K562 (cell line): ENCODE measurements around the gene RORC.

Source experiments
- BMI1 ChIP-seq: fragments of 150-350 bp; IDR thresholded peaks from 2 replicates; pipeline ENCODE4 v1.6.1; 2014; ENCODE audit warnings: low read length
- CBX5 ChIP-seq: IDR thresholded peaks from 2 replicates; pipeline ENCODE4 v1.6.1; 2014; ENCODE audit warnings: low read depth, borderline replicate concordance
- GABPB1 ChIP-seq: sonication (generic); formaldehyde crosslinking; IDR thresholded peaks from 2 replicates; pipeline ENCODE4 v1.8.0; 2022; ENCODE audit warnings: mild to moderate bottlenecking, missing genetic modification reagents
- MTA1 ChIP-seq: fragments of 450-650 bp; IDR thresholded peaks from 2 replicates; pipeline ENCODE4 v1.6.1; 2017; ENCODE audit warnings: borderline replicate concordance
- POLR2A ChIP-seq: fragments of 450-650 bp; conservative IDR thresholded peaks from 2 replicates; pipeline ENCODE4 v1.6.1; 2016
- TAF1 ChIP-seq: IDR thresholded peaks from 2 replicates; pipeline ENCODE4 v1.6.1; 2011; ENCODE audit warnings: mild to moderate bottlenecking, low read length, moderate library complexity; ENCODE audit not compliant: insufficient read depth, control insufficient read depth, severe bottlenecking; ENCODE audit errors: extremely low read depth
- TBL1XR1 ChIP-seq, 2 experiments: IDR thresholded peaks; 2 replicates each; pipeline ENCODE4 v1.6.1; 2012; ENCODE audit warnings: improper control_type of control experiment in 2 of 2, low read length in 2 of 2, mild to moderate bottlenecking in 1 of 2
- WHSC1 ChIP-seq: IDR thresholded peaks from one replicate; pipeline ENCODE4 v1.6.1; 2012; ENCODE audit warnings: low read length, control low read depth, inconsistent platforms
- ZBTB17 ChIP-seq: fragments of 450-650 bp; formaldehyde crosslinking; IDR thresholded peaks from 2 replicates; pipeline ENCODE4 v1.4.0; 2020; ENCODE audit warnings: mild to moderate bottlenecking
- ZFPM2 ChIP-seq: fragments of 250-450 bp; sonication (Bioruptor Pico); IDR thresholded peaks from 2 replicates; pipeline ENCODE4 v1.5.1; 2022; ENCODE audit warnings: mild to moderate bottlenecking
- ZNF232 ChIP-seq: sonication (generic); formaldehyde crosslinking; IDR thresholded peaks from 2 replicates; pipeline ENCODE4 v1.8.0; 2022; ENCODE audit warnings: mild to moderate bottlenecking, missing genetic modification reagents
- TF ChIP-seq, protein P1 (sequence below), 3 experiments: IDR thresholded peaks in 2 of 3; conservative IDR thresholded peaks in 1 of 3; 2 replicates each; pipeline ENCODE4 v1.5.1; 2011 to 2012; ENCODE audit warnings: low read length in 3 of 3, mild to moderate bottlenecking in 3 of 3, control low read depth in 2 of 3, improper control_type of control experiment in 1 of 3, inconsistent platforms in 1 of 3, low read depth in 1 of 3, mixed read lengths in 1 of 3, moderate library complexity in 1 of 3; ENCODE audit not compliant: insufficient read depth in 2 of 3

GRCh38 chr1:151762941-151763921 lies 68.4 kb downstream of the RORC start, which contains the start of gene MRPL9:
- peak; percentile 98 for TF ChIP-seq MTA1
- no peak for TF ChIP-seq BMI1
- no peak for TF ChIP-seq ZFPM2 (CRISPR knock-in tag)
- TF ChIP-seq, protein P1, sequence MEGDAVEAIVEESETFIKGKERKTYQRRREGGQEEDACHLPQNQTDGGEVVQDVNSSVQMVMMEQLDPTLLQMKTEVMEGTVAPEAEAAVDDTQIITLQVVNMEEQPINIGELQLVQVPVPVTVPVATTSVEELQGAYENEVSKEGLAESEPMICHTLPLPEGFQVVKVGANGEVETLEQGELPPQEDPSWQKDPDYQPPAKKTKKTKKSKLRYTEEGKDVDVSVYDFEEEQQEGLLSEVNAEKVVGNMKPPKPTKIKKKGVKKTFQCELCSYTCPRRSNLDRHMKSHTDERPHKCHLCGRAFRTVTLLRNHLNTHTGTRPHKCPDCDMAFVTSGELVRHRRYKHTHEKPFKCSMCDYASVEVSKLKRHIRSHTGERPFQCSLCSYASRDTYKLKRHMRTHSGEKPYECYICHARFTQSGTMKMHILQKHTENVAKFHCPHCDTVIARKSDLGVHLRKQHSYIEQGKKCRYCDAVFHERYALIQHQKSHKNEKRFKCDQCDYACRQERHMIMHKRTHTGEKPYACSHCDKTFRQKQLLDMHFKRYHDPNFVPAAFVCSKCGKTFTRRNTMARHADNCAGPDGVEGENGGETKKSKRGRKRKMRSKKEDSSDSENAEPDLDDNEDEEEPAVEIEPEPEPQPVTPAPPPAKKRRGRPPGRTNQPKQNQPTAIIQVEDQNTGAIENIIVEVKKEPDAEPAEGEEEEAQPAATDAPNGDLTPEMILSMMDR (IDR thresholded peaks at IDR 0.05 in 2 of 3, conservative IDR thresholded peaks at IDR 0.05 in 1 of 3; ENCODE audit: insufficient read depth in 2 of 3, low read depth in 1 of 3, low read length in 3 of 3): no peak; a peak in 1 of 6 replicates
- TF ChIP-seq ZNF232 (CRISPR knock-in tag): peak; percentile 54; the same call in 1 of the 2 replicates
- peak; percentile 95 for TF ChIP-seq TAF1
- TF ChIP-seq GABPB1 (CRISPR knock-in tag): peak; percentile 79
- no peak for TF ChIP-seq CBX5
- TF ChIP-seq TBL1XR1 (IDR thresholded peaks at IDR 0.05; ENCODE audit: low read length in 2 of 2): peak in 1 of 2 experiments; percentile 28; a peak in 1 of 4 replicates
- TF ChIP-seq WHSC1: no peak
- peak; percentile 87 for TF ChIP-seq POLR2A
- TF ChIP-seq ZBTB17 (CRISPR knock-in tag): no peak
